ENCODE measurements around the gene PPM1B.

DNA sequence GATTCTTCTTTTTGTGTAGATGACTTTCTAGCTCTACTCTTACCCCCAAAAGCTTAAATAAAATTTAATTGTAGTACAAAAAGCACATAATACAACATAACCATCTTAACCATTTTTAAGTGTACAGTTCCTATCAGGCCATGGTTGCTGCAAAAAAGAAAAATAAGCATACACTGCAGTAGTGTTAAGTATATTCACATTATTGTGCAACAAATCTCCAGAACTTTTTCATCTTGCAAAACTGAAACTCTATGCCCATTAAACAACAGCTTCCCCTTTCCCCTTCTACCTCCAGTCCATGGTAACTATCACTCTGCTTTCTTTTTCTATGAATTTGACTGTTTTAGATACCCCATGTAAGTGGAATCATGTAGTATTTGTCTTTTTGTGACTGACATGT lies 18.1 kb downstream of the PPM1B start:
- TF ChIP-seq, protein P1, sequence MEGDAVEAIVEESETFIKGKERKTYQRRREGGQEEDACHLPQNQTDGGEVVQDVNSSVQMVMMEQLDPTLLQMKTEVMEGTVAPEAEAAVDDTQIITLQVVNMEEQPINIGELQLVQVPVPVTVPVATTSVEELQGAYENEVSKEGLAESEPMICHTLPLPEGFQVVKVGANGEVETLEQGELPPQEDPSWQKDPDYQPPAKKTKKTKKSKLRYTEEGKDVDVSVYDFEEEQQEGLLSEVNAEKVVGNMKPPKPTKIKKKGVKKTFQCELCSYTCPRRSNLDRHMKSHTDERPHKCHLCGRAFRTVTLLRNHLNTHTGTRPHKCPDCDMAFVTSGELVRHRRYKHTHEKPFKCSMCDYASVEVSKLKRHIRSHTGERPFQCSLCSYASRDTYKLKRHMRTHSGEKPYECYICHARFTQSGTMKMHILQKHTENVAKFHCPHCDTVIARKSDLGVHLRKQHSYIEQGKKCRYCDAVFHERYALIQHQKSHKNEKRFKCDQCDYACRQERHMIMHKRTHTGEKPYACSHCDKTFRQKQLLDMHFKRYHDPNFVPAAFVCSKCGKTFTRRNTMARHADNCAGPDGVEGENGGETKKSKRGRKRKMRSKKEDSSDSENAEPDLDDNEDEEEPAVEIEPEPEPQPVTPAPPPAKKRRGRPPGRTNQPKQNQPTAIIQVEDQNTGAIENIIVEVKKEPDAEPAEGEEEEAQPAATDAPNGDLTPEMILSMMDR (IDR thresholded peaks at IDR 0.05) = no peak
- no peak for TF ChIP-seq POLR2A (IDR thresholded peaks at IDR 0.05)

Data from thyroid gland (tissue), 4 donors.